CD4-positive, alpha-beta T cell treated with Interleukin-10 for 1 hour (primary cell): ENCODE measurements around the gene LRP4.
A peak's percentile ranks its signal among the peaks of the same experiment; 100 is the strongest.

Experiments used
- DNase-seq: peaks from one replicate; pipeline ENCODE4 v3.0.0-alpha.2; 2020

The LRP4 gene

GRCh38 chr11:46892838-46893237 lies 25.5 kb downstream of the LRP4 start:
- no peak for DNase-seq

GRCh38 chr11:46892109-46892508 lies 26.2 kb downstream of the LRP4 start:
- DNase-seq: no peak

GRCh38 chr11:46890665-46891064 lies 27.7 kb downstream of the LRP4 start:
- DNase-seq: no peak

DNA sequence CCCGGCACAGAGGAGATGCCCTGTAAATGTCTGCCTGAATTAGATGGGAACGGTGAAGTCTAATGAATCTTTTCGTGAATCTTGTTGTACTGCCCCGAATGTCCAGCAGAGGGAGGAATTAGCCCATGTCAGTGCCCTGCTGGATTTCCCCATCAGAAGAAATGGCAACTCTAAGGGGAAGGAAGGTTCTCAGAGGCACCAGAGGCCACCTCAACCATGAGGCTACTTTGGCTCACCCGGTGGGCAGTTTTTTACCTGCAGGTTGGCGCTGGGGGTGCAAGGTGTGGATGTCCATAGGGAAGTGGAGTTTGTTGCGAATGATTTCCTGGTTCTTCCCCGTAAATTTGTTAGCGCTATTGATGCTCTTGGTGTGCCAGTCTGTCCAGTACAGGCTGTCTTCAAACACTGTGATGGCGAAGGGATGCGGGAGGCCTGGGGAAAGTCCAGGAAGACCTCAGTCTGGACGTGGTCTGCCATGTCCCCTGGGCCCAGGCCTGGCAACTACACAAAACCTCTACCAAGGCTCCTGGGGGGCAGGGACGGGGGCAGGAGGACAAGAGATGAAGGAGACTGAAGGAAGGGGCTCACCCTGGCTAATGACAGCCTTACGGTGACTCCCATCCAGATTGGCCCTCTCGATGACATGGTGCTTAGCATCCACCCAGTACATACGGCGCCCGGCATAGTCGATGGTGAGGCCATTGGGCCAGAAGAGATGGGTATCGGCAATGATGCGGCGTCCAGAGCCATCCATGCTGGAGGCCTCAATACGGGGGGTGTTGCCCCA lies 28.5 kb downstream of the LRP4 start:
- peak; percentile 78 for DNase-seq

GRCh38 chr11:46889251-46889650 lies 29.1 kb downstream of the LRP4 start:
- no peak for DNase-seq

DNA sequence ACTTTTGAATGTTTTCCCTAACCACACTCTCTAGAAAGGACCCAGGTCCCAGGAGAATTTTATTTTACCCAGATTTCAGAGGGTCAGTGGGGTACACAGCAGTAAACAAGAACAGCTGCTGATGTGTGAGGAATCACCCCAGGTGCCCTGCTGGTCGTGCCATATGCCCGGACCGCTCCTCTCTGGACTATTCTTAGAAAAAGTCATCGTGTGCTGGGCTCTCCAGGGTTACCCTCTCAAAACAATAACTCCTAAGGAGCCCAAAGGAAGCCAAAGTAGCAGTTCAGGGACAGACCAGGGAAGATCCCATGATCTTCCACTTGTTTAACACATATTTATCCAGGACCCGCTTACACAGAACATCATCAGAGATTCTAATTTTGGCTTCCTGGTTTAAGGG lies 29.7 kb downstream of the LRP4 start:
- DNase-seq: no peak

DNA sequence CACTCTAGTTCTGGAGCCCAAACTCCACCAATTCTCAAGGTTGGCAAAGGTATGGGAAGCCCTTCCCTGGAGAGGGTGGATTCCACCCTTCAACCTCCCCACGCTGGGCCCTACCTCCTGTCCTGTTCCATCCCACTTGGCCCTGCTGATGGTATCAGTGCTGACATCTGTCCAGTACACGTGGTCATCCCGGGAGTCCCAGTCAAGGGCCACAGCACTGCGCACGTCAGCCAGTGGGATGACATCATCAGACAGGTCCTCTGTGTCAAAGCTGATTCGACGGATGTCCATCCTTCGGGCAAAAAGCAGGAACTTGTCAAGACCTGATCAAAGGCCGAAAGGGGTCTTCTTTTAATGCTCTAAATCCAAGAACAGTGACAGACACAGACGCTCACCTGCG lies 32.1 kb downstream of the LRP4 start:
- no peak for DNase-seq

DNA sequence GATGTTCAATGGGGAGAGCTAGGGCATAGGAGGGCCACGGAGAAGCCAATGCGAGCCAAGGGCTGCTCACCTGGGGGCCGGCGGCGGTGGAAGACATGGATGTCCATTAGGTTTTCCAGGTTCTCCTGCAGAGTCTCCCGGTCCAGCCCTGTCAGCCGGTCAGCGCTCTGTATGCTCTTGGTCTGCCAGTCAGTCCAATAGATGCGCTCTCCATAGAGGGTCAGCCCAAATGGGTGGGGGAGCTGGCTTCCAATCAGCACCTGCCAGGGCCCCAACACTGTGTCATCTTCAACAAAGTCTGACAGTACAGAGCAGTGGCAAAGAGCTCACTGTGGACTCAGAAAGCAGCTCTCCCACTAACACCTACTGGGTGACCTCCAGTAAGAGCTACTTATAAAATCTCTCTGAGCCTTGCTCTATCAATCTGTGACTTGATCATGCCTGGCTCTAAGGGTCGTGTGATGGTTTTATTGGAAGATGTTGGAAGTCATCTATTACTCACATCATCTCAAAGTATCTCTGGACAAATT lies 39.2 kb downstream of the LRP4 start:
- DNase-seq: no peak

DNA sequence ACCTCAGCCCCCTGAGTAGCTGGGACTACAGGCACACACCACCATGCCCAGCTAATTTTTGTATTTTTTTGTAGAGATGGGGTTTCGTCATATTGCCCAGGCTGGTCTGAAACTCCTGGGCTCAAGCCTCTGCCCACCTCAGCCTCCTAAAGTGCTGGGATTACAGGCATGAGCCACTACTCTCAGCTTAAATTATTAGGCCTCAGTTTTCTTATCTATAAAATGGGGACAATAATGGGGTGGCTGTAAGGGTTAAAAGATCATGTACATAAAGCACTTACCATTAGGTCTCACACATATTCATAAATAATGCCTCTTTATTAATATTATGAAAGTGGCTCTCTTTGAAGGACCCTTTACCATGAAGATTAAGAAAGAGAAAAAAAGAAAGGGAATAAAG lies 40.8 kb downstream of the LRP4 start:
- no peak for DNase-seq

DNA sequence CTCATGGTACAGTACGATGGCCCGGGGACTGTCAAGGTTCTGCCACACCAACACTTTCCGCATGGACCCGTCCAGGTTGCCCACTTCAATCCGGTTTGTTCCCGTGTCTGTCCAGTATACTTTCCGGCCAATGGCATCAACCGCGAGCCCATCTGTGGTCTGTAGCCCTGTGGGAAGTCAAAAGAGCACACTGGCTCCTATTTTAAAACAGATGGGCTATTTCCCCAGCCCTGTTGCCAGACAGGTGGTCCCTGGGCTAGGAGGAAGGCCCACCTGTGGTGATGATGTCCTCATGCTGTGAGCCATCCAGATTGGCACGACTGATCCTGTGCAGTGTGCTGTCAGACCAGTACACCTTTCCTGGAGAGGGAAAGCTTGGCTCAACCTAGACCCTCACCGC lies 41.9 kb downstream of the LRP4 start:
- no peak for DNase-seq

GRCh38 chr11:46874586-46874985 lies 43.8 kb downstream of the LRP4 start:
- no peak for DNase-seq

DNA sequence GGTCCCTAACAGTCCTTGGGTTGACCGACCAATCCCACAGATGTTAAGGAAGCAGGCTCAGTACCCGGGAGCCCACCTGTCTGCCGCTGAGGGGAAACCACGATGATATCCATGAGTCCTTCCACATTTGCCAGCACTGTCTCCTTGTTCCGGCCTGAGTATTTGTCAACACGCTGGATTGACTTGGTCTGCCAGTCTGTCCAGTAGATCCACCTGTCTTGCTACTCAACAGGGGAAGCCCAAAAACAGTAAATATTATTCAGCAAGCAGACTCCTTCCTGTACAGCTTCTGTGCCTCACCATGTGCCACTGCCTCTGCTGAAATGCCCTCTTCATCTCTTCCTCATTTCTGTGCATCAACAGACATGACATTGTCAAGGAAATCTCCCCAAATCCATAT lies 49.4 kb downstream of the LRP4 start:
- DNase-seq: no peak

DNA sequence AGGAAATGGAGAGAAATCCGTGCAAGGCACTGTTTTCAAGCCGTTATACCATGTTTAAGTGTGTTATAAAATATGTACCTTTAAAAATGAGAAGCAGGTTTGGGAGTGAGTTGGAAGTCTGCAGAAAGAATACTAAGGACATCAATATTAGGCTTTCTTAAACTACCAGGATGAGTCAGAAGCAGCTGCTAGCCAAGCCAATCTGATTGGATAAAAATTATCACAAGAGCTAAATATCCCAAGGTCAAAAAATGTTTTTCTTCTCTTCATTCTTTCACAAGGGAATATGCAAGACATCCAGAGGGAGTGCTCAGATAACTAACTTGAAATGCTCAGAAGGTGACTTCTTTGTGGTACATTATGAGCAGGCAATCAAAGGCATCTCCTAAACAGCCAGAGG lies 53.0 kb downstream of the LRP4 start:
- DNase-seq: no peak

DNA sequence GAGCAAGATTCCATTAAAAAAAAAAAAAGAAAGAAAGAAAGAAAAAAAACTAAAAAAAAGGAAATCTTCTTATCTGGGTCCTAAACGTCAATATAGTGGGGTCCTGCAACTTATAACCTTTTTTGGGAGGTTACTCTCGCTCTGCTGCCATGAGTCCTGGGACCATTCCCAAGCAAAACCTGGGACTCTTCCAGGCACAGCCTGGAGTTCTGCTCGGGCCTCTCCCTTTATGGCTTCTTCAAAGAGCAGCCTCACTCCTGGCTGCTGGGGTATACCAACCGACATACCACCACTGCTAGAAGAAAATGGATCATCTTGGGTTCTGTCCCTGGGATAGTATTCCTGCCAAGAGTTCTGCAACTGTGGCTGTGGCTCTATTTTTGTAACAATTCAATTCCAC lies 58.1 kb downstream of the LRP4 start:
- DNase-seq: no peak

GRCh38 chr11:46858920-46859546 lies 59.3 kb downstream of the LRP4 start:
- no peak for DNase-seq

DNA sequence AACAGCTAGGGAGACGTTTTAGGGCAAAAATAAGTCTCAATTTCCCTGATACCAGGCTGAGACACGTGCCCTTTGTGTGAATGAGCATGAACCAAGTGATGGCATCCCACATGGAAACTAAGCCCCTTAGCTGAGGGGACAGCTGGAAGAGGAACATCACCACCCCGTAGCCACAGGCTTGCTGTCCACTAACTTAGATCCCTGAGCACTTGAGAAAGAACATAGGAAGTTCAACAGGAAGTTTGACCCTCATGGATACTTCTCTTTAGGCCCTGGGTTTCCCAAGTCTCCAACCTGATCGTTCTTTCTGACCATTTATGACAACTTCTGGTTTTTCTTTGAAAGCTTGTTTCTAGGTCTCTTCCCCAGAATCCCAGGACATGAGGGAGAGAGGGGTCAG lies 60.7 kb downstream of the LRP4 start:
- DNase-seq: no peak

DNA sequence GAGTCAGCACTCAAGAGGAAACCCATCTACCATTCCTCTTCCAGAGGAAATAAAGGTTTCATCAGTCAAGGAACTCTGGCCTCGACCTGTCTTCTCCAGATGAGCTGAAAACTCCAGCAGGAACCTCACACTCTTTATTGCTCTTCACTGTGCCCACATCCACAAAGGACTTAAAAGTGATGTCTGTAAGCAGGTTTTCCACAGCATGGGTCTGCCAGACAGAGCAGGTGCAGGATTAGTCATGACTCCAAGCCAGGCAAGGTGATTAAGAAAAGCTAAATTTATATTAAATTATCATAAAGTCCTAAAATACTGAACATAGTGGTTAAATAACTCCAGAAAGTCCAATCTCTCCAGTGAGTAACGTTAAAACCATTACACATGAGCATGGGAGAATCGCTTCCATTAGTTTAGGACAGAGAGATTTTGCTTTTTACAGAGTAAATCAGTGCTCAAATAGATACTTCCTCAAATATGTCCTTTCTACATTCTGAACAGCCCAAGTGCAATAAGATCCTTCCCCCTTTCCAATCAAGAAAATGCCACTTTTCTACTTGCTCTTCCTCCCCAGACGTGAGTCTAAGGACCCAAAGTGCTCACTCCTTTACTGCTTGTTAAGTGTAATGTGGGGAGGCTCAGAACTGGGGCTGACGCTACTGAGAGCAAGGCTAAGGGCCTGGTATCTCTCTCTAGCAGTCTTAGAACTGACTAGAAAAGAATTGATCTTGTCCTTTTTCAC lies 61.6 kb downstream of the LRP4 start:
- no peak for DNase-seq

DNA sequence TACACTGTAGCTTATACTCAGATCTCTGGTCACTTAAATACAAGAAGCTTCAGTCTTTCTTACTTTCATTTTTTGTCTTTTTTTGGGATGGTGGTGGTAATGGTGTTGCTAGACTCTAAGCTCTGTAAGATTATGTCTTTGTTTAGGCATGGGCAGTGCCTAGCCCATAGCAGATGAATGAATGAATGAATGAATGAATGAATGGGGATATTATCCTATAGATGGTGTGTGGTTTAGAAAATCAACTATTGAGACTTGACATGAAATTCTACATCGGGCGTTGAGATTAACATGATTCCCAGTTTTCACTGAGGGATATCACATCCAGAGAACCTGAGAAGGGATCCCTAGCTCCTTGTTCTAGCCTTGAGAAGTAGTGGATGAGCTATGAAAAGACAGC lies 62.5 kb downstream of the LRP4 start:
- DNase-seq: no peak

DNA sequence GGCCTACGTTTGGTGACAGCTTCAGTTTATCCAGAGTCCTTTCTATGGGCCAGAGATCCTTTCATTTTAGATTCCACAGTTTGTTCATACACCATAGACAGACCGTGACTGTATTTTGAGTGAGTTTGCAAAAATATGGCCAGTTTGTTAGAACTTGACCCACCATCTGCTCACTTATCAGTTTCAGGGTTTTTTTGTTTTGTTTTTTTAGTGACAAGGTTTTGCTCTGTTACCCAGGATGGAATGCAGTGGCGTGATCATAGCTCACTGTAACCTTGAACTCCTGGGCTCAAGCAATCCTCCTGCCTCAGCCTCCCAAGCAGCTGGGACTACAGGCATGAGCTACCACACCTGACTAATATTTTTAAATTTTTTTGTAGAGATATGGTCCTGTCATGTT lies 63.2 kb downstream of the LRP4 start:
- no peak for DNase-seq

- DNase-seq: no peak
Observed at GRCh38 chr11:46850829-46851380, 67.4 kb downstream of the LRP4 start.

GRCh38 chr11:46849631-46850030 lies 68.7 kb downstream of the LRP4 start:
- DNase-seq: no peak

DNA sequence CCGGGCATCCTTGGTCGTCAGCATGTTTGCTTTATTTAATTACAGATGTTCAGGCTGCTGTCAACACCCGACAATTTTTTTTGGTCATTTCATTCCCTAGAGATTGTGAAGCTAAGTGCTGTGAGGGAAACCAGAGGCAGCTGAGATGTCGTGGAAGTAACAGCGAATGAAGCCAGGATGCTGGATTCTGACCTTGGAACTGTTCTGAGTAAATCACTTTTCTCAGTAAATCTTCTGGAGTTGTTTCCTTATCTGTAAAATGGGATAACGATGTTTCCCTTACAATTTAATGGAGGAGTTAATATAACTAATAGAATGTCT lies 71.9 kb downstream of the LRP4 start:
- DNase-seq: no peak

- DNase-seq: peak; percentile 89
Observed at GRCh38 chr11:46845740-46846509, 72.4 kb downstream of the LRP4 start, which contains the start of gene CKAP5. Gene CKAP5, minus strand, starts transcription at chr11:46846280. Its CDS starts 25,049 bp downstream, at chr11:46821231.
